ENCODE data around the gene IL3. TPM values are rescaled to one million over a fixed set of nuclear protein-coding genes. Genes with fewer than 3 reads are reported as not detected.

Gene IL3
- polyA plus RNA-seq, 3 donors, result not detected

GRCh38 chr5:132024117-132024435, 36.4 kb upstream of the IL3 start:
- WGBS, 3 donors, result 44 to 88% (median 81%) methylated on average over 4 of the region's 4 CpGs
- H3K27ac ChIP-seq (ENCODE audit: low read depth, low read length), result no peak overlapping the region

DNA sequence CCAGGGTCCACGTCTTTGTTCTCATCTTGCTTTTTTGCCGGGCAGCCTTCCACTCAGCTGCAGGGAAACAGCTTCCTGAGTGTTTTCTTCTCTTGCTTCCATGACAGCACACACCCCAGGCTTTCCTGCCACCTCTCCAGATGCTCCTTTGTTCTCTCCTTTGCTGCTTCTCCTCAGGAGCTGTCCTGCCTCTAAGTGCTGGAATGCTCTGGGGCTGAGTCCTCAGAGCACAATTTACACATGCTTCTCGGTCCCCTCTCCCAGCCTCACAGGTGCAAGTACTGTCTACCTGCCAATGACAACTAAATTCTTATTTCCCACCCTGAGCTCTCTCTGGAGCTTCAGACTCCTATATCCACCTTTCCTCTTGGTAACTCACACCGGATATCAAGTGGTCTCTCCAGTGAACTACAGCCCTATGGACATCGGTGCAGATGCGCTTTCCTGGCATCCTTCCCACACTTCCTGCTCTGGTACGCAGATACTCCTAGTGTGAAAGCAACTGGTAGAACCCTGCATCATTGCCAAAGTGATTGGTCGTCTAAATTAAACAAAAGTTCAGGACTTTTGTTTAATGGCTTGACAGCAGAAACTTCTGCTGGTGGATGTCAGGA, 35.6 kb upstream of the IL3 start:
- 63 to 67% (median 64%) methylated on average over 8 of the region's 8 CpGs for WGBS, 3 donors
- H3K27ac ChIP-seq (ENCODE audit: low read depth, low read length), result no peak overlapping the region

DNA sequence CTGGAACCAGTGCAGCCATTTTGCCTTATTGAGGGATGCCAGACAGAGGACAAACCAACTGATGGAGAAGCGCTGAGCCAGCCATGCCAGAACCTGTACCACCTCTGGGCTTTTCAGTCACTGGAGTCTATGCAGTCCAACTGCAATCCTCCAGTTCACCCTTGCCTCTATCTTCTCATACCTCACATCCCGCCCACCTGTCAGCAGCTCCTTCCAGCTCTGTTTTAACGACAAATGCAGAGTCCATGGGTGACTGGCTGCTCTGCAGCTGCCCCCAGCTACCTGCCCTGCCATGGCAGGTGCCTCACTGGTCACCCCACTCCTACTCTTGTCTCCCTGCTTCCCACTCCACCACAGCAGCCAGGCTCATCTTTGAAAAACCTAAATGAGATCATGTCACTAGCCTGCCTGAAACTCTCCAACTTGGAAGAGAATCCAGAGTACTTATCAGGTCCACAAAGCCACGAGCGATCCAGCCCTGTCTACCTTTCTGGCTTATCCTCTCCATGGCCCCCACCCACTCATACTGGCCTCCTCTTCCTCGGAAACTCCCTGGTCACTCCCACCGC, 35.0 kb upstream of the IL3 start:
- 78 to 90% (median 89%) methylated on average over 7 of the region's 7 CpGs for WGBS, 3 donors
- H3K27ac ChIP-seq (ENCODE audit: low read depth, low read length), result no peak overlapping the region

- no peak overlapping the region for H3K27ac ChIP-seq (ENCODE audit: low read depth, low read length)
- WGBS, 3 donors, result 61 to 70% (median 68%) methylated on average over 5 of the region's 5 CpGs
Measured at GRCh38 chr5:132026516-132027008, 33.9 kb upstream of the IL3 start.

GRCh38 chr5:132027027-132027426, 33.4 kb upstream of the IL3 start:
- WGBS, 3 donors, result 80 to 95% (median 85%) methylated on average over 2 of the region's 2 CpGs
- H3K27ac ChIP-seq (ENCODE audit: low read depth, low read length), result no peak overlapping the region

DNA sequence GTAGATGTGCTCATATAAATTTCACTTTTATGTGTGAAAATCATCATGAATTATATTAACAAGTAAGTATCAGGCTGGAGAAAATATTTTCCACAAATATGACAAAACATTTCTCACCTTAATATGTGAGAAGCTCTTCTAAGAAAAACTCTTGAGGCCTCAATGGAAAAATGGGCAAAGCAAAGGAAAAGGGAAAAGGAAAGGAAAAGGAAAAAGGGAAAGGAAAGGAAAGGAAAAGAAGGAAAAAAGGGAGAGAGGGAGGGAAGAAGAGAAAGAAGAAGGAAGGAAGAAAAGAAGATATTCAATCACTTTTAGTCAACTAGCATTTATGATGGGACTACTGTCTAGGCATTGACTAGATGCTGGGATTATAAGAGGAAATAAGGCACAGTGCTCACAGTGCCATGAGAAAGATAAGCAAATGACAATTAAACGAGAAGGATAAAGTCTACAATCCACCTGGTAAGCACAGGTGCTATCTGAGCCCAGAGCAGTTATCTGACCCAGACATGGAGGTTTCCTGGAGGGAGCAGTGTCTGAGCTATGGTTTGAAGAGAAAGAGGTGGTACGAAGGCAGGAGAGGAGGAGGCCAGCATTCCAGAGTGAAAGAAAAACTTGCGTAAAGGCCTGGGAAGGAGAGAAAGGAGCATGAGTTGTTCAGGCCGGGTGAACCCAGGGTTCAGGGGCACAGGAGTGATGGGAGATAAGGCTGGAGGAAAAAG, 30.7 kb upstream of the IL3 start:
- 70 to 84% (median 78%) methylated on average over 4 of the region's 4 CpGs for WGBS, 3 donors

GRCh38 chr5:132030610-132031009, 29.8 kb upstream of the IL3 start:
- H3K27ac ChIP-seq (ENCODE audit: low read depth, low read length), result no peak overlapping the region
- WGBS, 3 donors, result 83 to 98% (median 90%) methylated on average over 2 of the region's 2 CpGs

More for the DNA sequence above, 30.7 kb upstream of the IL3 start:
- no peak overlapping the region for H3K27ac ChIP-seq (ENCODE audit: low read depth, low read length)

GRCh38 chr5:132032196-132032595, 28.3 kb upstream of the IL3 start:
- H3K27ac ChIP-seq (ENCODE audit: low read depth, low read length), result no peak overlapping the region

GRCh38 chr5:132033122-132033521, 27.3 kb upstream of the IL3 start:
- no peak overlapping the region for H3K27ac ChIP-seq (ENCODE audit: low read depth, low read length)
- 57 to 59% (median 59%) methylated on average over 4 of the region's 4 CpGs for WGBS, 3 donors

- 34 to 64% (median 63%) methylated on average over 2 of the region's 2 CpGs for WGBS, 3 donors
- H3K27ac ChIP-seq (ENCODE audit: low read depth, low read length), result no peak overlapping the region
Measured at GRCh38 chr5:132037353-132037752, 23.1 kb upstream of the IL3 start.

DNA sequence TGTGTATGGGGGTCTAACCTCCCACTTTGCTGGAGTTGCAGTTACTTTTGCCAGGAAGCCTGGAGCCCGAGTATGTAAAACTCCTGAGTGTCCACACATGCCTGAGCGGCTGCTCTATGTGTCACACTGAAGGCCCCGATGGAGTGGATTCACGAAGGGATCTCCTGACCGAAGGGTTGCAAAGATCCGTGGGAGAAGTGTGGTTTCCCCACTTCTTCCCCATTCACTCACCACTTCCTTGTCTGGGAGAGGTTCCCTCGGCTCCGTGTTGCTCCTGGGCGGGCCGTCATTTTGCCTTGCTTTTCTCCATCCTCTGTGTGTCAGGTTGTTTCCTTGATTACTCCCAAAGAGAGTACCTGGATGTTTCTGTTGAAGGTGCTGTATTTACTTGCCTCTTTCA, 16.2 kb upstream of the IL3 start:
- 49 to 86% (median 69%) methylated on average over 10 of the region's 10 CpGs for WGBS, 3 donors

GRCh38 chr5:132046880-132047299, 13.6 kb upstream of the IL3 start:
- no peak overlapping the region for H3K27ac ChIP-seq (ENCODE audit: low read depth, low read length)
- WGBS, 3 donors, result 70 to 82% (median 80%) methylated on average over 7 of the region's 7 CpGs

More for the DNA sequence above, 16.2 kb upstream of the IL3 start:
- no peak overlapping the region for H3K27ac ChIP-seq (ENCODE audit: low read depth, low read length)

- 55 to 56% (median 55%) methylated on average over 4 of the region's 4 CpGs for WGBS, 3 donors
- H3K27ac ChIP-seq (ENCODE audit: low read depth, low read length), result no peak overlapping the region
Measured at GRCh38 chr5:132049093-132049492, 11.4 kb upstream of the IL3 start.

DNA sequence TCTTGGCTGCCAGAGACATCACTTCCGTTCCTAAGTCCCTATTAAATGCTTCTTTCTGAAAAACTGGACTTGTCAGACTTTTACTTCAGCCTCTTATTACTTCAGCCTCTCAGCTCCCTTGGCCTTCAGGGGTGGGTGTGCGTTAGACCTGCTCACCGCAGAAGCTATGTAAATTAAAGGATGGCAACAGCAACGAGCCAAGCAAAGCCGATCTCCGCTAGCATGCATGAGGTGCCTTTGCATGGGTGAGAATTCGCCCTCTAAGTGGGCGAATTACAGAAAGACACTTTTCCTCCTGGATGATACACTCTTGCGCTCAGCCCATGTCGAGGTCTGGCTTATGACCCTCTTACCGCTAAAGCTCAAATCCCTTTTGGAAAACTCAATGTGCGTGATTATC, 10.9 kb upstream of the IL3 start:
- WGBS, 3 donors, result 89 to 91% (median 91%) methylated on average over 12 of the region's 12 CpGs
- H3K27ac ChIP-seq (ENCODE audit: low read depth, low read length), result no peak overlapping the region

DNA sequence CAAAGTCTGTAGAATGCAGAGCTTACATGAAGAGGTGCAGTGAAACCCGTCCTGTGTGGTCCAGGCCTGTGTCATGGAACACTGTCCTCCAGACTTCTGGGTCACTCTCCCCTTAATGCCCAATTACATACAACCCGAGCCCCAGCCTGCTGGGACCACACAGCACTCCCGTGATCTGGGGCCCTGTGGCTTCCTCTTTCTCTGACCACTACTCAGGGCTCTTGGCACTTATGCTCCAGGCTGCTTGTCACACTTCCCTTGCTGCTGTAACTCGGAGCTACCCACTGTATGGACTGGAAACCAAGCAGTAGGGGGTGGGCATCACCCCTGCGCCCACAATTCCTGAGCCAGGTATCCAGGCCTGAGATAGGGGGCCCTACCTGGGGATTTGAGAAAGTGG, 10.3 kb upstream of the IL3 start:
- H3K27ac ChIP-seq (ENCODE audit: low read depth, low read length), result no peak overlapping the region
- WGBS, 3 donors, result 46 to 62% (median 54%) methylated on average over 5 of the region's 5 CpGs

GRCh38 chr5:132050661-132051552, 9.5 kb upstream of the IL3 start:
- WGBS, 3 donors, result 76 to 83% (median 79%) methylated on average over 9 of the region's 9 CpGs
- no peak overlapping the region for H3K27ac ChIP-seq (ENCODE audit: low read depth, low read length)

DNA sequence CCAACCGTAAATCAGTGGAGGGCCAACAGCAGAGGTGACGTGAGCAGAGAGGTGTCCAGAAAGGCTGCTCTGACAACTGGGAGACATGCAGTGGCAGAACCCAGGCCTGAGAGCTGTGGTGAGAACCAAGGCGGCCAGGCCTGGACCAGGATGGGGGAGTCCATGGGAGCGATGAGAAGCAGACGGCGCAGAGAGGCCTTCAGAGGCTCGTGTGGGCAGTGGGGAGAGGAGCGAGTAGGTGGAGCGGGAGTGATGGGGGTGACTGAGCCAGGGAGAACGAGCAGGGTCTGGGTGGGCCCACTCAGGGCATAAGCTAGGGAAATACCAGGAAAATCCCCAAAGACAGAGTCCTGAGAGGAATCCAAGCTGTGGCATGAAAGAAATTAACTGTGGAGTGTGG, 7.9 kb upstream of the IL3 start:
- 73 to 75% (median 74%) methylated on average over 10 of the region's 10 CpGs for WGBS, 3 donors
- no peak overlapping the region for H3K27ac ChIP-seq (ENCODE audit: low read depth, low read length)

GRCh38 chr5:132053483-132053882, 7.0 kb upstream of the IL3 start:
- no peak overlapping the region for H3K27ac ChIP-seq (ENCODE audit: low read depth, low read length)
- WGBS, 3 donors, result 79 to 87% (median 86%) methylated on average over 4 of the region's 4 CpGs

Data from adipose tissue (tissue), 3 donors.